AG20443 (cell line): ENCODE measurements around the gene LRRC73.
"Not testable (repeated sequence)": the region's sequence is repeated elsewhere in the genome, so short reads cannot be mapped to it uniquely, and the experiment has no call there.

Experiments used
- DNase-seq: peaks from one replicate; pipeline ENCODE4 v3.0.0; 2012; ENCODE audit warnings: low spot score, mixed read lengths

Gene LRRC73

DNA sequence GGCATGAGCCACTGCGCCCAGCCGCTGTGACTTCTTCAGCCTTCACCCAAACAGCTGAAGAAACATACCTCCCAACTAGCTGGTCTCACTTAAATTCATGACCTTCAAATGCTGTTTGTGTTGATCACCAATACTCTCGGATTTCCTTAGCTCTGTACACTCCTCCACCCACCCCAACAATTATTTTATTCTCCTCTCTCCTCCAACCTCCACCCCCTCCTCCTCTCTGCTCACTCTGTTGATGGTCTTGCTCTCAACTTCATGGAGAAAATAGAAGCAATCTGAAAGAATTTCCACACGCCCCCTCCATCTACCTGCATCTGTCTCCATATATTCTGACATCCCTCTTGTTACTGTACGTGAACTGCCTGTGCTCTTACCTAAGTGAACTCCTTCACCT is 48.2 kb downstream of the LRRC73 start:
- DNase-seq = no peak

- DNase-seq = no peak
These were observed 50.1 kb downstream of the LRRC73 start for GRCh38 chr6:43460032-43460431.

DNA sequence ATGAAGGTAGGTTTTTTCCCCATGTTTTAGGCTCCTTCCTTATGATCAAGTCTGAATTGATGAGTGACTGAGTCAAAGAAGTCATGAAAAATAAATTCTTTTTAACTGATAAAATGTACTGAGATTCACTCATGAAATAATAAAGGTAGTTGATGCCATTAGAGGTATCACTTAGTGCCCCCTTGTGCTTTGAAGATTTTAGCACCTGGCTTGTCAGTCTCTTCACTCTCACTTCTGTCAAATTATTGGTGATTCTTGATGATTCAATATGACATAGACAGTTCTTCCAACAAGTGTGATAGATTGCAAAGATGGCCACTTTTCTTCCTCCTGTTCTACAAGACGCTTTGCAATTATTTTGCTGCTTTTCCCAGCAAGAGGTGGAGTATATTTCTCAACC is 50.6 kb downstream of the LRRC73 start:
- DNase-seq = no peak

DNA sequence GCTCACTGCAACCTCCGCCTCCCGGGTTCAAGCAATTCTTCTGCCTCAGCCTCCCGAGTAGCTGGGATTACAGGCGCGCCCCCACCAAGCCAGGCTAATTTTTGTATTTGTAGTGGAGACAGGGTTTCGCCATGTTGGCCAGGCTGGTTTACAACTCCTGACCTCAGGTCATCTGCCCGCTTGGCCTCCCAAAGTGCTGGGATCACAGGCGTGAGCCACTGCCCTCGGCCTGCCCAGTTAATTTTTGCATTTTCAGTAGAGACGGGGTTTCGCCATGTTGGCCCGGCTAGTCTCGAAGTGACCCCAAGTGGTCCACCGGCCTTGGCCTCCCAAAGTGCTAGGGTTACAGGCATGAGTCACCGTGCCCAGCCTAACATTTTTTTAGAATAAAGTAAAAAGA is 52.0 kb downstream of the LRRC73 start:
- not testable (repeated sequence) for DNase-seq

DNA sequence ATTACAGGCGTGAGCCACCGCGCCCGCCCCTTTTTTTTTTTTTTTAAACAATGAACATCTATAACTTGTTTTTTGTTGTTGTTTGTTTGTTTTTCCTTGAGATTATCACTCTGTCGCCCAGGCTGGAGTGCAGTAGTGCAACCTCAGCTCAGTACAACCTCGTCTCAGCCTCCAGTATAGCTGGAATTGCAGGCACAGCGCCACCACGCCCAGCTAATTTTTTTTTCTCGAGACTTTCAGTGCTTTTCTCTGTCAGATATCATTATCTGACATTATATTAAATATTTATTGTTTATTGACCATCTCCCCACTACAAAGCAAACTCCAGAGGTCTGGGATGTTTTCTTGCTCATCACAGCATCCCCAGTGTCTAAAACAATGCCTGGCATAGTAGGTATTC is 52.5 kb downstream of the LRRC73 start:
- DNase-seq = no peak
